OCI-M2 (cell line): ENCODE measurements around the gene TRAPPC4.

Experiments used
- DNase-seq: peaks from one replicate; lab custom pipeline; 2025; ENCODE audit not compliant: unreplicated experiment; lab: John Stamatoyannopoulos, UW

Gene TRAPPC4

DNA sequence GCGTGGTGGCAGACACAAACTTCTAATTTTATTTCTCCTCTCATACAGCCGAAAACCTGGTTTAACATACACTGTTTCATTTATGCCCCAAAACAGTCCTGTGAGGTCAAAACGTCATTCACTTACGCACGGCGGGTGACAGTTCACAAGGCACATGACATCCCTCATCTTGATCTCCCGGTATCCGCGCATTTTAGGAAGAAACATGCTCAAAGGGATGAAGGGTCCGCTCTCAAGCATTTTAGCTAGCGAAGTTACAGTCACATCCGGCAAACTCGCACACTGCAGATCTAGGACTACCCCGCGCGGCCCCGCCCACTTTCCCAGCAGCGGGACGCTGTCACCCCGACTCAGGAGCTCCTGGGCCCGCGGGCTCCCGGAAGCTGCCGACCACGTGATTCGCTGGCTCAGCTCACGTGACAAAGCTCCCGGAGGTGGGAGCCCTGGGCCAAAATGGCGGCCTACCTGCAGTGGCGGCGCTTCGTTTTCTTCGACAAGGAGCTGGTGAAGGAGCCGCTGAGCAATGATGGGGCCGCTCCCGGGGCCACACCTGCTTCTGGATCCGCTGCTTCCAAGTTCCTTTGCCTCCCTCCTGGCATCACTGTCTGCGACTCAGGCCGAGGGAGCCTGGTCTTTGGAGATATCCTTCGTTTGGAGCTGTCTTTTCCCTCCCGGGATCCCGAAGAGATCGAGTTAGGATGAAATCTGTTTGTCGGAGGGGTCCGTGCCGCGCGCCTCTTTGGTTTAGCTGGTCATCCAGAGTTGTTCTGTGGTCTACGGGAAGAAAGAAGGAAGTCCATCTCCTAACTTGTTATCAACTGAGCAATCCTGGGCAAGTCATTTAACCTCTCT, 49.0 kb downstream of the TRAPPC4 start, which contains the start of gene VPS11:
VPS11 (plus strand) TSS at position 448 of the 852 bp plus-strand sequence; CDS start at position 454, 6 bp downstream.
- peak; percentile 39 for DNase-seq
